Measurements from ENCODE around the gene ARL10.

Gene ARL10

DNA sequence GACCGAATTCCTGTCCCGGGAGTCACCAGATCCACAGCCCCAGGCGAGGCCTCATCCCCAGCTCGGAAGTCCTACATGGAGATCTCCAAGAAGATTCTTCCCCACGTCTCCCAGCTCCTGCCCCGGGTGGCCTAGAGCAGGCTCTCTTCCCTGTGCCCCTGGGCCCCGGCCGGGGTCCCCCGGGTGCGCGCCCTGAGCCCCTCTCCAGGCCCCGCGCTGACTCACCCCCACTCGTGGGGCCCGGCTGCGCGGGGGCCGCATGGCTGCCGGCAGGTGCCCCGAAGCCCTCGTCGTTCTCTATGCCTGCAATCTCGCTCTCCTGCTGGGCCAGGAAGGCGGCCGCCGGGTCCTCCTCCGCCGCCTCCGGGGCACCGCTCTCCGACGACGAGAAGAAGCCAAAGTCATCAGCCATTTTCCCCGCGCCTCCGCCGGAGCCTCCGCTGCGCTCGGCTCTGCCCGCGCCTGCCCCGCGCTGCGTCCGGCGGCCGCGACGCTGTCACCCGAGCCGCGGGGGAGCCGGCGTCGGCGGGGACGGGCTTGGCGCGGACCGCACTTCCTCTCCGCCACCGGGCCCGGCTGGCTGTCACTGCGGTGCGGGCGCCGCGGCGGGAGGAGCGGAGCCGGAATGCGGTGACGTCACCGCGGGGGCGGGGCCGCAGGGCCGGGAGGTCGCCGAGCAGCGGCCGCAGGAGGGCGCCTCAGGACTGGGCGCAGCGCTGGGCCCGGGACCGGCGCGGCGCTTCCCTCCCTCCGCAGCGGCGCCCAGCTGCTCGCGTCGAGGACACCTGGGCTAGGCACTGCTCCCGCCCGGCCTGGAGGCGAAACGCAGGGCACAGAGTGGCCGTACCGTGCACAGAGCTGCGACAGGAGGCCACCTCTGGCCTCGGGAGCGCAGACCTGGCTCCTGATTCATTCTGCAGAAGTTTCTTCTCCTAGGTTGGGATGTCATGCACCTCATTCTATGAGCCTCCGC lies 51.0 kb downstream of the ARL10 start, which contains the start of gene CLTB:
Gene CLTB, minus strand, starts transcription at position 588 of the 973 bp plus-strand sequence. Its CDS starts 176 bp downstream, at position 412.
- H3K4me3 Mint-ChIP-seq, result peak within 1 kb of the TSS; percentile 82 to 83
- no peaks in the 10 kb centered on the region for H3K27me3 Mint-ChIP-seq
- ATAC-seq (replicated peaks) (peak; percentile 89), DNase-seq (peak; percentile 73 to 78 (median 76))
- peak within 1 kb of the TSS; percentile 91 to 92 for H3K27ac Mint-ChIP-seq
- peaks cover 34 to 39% of the 10 kb centered on the region in 2 donors for H3K4me1 Mint-ChIP-seq (ENCODE audit: low read depth in 2 of 2)
- H3K36me3 Mint-ChIP-seq (ENCODE audit: insufficient read depth), result peaks cover 21% of the 10 kb centered on the region
- no peaks in the 10 kb centered on the region for H3K9me3 Mint-ChIP-seq

DNA sequence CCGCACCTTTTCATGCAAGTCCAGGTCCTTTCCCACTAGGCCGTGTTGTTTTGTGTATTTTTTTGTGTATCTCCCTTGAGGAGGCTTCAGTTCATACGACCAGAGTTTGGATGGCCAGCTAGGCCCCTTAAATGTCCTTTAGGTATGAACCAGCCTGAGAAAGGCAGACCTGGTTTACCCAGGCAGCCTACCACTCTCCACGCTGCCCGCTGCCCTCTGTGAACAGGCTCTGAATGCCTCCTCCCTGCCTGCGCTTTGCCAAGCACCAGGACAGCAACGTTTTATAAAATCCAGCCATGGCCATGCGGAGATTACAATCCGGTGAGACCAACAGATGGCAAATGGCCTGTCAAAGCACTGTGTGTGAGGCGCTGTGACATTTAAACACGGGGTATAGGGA lies 51.7 kb downstream of the ARL10 start:
- Mint-ChIP-seq H3K36me3 (ENCODE audit: insufficient read depth) (peaks cover 21% of the 10 kb centered on the region), H3K4me1 (ENCODE audit: low read depth in 2 of 2) (peaks cover 30 to 33% of the 10 kb centered on the region in 2 donors), H3K27me3 (no peaks in the 10 kb centered on the region), H3K27ac (peak overlapping the region; percentile 91 to 92), H3K9me3 (no peaks in the 10 kb centered on the region), H3K4me3 (peak overlapping the region; percentile 64 to 65)
- DNase-seq, result no peak
- ATAC-seq (replicated peaks), result no peak

DNA sequence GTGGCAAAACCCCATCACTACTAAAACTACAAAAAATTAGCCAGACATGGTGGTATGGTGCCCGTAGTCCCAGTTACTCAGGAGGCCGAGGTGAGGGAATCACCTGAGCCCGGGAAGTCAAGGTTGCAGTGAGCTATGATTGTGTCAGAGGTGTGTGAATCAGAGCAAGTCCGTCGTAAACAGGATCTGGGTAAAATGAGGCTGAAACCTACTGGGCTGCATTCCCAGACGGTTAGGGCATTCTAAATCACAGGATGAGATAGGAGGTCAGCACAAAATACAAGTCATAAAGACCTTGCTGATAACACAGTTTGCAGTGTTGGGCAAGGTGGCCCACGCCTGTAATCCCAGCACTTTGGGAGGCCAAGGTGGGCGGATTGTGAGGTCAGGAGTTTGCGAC lies 53.0 kb downstream of the ARL10 start:
- Mint-ChIP-seq H3K27ac (no peak overlapping the region), H3K9me3 (no peaks in the 10 kb centered on the region), H3K4me1 (ENCODE audit: low read depth in 2 of 2) (peaks cover 26 to 27% of the 10 kb centered on the region in 2 donors), H3K36me3 (ENCODE audit: insufficient read depth) (peaks cover 16% of the 10 kb centered on the region), H3K27me3 (peaks cover 3 to 12% of the 10 kb centered on the region in 2 donors), H3K4me3 (no peak overlapping the region)
- ATAC-seq (replicated peaks) (no peak), DNase-seq (no peak)

DNA sequence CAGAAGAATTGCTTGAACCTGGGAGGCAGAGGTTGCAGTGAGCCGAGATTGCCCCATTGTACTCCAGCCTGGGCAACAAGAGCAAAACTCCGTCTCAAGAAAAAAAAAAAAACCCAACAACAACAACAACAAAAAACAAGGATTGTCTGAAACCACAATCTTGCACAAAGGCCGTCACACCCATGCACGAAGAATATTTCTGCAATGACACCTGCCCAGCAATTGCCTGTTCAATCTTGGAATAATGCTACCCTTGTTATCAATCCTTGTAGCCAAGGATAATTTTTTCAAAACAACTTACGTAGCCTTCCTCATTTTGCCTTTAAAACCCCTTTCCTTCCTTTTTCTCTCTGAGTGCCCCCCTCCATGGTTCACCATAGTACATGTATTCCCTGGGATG lies 54.8 kb downstream of the ARL10 start:
- ATAC-seq (replicated peaks), result no peak
- peaks cover 8% of the 10 kb centered on the region for H3K36me3 Mint-ChIP-seq (ENCODE audit: insufficient read depth)
- DNase-seq, result no peak
- no peaks in the 10 kb centered on the region for H3K9me3 Mint-ChIP-seq
- H3K4me1 Mint-ChIP-seq (ENCODE audit: low read depth in 2 of 2), result peaks cover 12 to 13% of the 10 kb centered on the region in 2 donors
- H3K27ac Mint-ChIP-seq, result no peak overlapping the region
- H3K27me3 Mint-ChIP-seq, result peaks cover 6 to 16% of the 10 kb centered on the region in 2 donors
- no peak overlapping the region for H3K4me3 Mint-ChIP-seq

DNA sequence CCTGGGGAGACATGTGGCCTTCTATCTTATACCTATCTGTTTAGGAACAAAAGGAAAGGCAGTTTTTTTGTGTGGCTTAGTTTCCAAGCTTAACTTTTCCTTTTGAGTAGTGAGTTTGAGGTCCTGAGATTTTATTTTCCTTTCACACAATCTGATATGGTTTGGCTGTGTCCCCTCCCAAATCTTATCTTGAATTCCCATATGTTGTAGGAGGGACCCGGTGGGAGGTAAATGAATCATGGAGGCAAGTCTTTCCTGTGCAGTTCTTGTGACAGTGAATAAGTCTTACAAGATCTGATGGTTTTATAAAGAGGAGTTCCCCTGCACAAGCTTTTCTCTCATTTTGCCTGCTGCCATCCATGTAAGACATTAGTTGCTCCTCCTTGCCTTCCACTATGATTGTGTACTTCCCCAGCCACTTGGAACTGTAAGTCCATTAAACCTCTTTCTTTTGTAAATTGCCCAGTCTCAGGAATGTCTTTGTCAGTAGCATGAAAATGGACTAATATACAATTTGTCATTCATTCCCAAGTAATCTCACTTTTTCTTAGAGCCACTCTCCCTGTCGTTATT lies 55.8 kb downstream of the ARL10 start:
- no peaks in the 10 kb centered on the region for H3K36me3 Mint-ChIP-seq (ENCODE audit: insufficient read depth)
- H3K9me3 Mint-ChIP-seq, result no peaks in the 10 kb centered on the region
- no peak overlapping the region for H3K27ac Mint-ChIP-seq
- DNase-seq, result no peak
- no peak for ATAC-seq (replicated peaks)
- no peak overlapping the region for H3K4me3 Mint-ChIP-seq
- peaks cover 6 to 8% of the 10 kb centered on the region in 2 donors for H3K4me1 Mint-ChIP-seq (ENCODE audit: low read depth in 2 of 2)
- peaks cover 6 to 16% of the 10 kb centered on the region in 2 donors for H3K27me3 Mint-ChIP-seq

DNA sequence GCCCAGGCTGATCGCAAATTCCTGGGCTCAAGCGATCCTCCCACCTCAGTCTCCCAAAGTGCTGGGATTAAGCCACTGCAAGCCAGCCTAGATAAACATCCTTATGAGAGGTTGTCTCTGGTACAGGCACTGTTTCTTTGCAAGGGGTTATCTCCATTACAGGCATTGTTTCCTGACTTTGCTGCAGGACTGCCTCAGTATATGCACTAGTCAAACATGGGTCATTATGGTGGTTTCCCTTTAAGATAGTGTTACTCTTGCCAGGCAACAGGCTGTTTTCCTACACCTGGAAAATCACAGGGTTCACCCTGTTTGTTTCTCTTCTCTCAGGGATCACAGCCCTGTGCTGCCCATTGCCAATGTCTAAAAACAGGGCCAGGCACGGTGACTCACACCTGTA lies 58.9 kb downstream of the ARL10 start:
- peaks cover 6 to 16% of the 10 kb centered on the region in 2 donors for H3K27me3 Mint-ChIP-seq
- DNase-seq (no peak), ATAC-seq (replicated peaks) (no peak)
- no peak overlapping the region for H3K4me3 Mint-ChIP-seq
- no peaks in the 10 kb centered on the region for H3K36me3 Mint-ChIP-seq (ENCODE audit: insufficient read depth)
- no peak overlapping the region for H3K27ac Mint-ChIP-seq
- H3K4me1 Mint-ChIP-seq (ENCODE audit: low read depth in 2 of 2), result no peaks in the 10 kb centered on the region
- H3K9me3 Mint-ChIP-seq, result no peaks in the 10 kb centered on the region

DNA sequence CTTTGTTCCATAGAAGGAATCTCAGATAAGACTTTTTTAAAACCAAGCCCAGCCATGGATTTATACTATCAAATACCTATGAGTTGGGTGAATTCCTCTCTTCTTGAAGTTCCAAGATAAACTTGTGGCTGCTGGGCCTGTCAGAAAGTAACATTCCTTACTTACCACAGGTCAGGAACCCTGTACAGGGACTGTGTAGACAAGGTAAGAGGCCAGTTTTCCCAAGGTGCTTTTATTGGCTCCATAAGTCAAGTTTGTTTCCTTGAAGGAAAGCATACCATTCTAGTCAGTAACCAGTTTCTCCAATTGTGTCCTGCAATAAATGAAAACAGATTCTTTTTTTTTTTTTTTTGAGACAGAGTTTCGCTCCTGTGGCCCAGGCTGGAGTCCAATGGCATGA lies 59.9 kb downstream of the ARL10 start:
- no peak overlapping the region for H3K27ac Mint-ChIP-seq
- no peaks in the 10 kb centered on the region for H3K4me1 Mint-ChIP-seq (ENCODE audit: low read depth in 2 of 2)
- H3K36me3 Mint-ChIP-seq (ENCODE audit: insufficient read depth), result no peaks in the 10 kb centered on the region
- DNase-seq (no peak), ATAC-seq (replicated peaks) (no peak)
- peaks cover 6 to 16% of the 10 kb centered on the region in 2 donors for H3K27me3 Mint-ChIP-seq
- no peak overlapping the region for H3K4me3 Mint-ChIP-seq
- no peaks in the 10 kb centered on the region for H3K9me3 Mint-ChIP-seq

DNA sequence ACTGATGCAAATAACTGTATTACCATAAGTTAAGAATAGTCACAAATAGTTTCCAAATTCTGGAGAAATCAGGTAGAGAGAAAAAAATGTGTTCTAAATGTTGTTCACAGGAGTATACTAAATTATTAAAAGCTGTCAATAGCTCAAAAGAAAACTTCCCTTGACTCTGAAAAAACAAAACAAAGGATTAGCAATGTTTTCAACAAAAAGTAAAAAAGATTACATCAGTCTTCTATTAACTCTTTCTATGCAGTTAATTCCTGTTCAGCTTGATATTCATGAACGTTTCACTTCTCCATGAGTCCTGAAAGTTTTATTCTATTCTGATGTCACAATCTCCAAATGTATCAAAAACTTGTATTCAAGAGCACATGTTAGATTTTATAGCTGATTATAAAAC lies 60.5 kb downstream of the ARL10 start:
- Mint-ChIP-seq H3K4me1 (ENCODE audit: low read depth in 2 of 2) (peaks cover 0 to 6% of the 10 kb centered on the region in 2 donors), H3K27ac (no peak overlapping the region), H3K27me3 (peaks cover 6 to 16% of the 10 kb centered on the region in 2 donors), H3K9me3 (no peaks in the 10 kb centered on the region), H3K36me3 (ENCODE audit: insufficient read depth) (no peaks in the 10 kb centered on the region), H3K4me3 (no peak overlapping the region)
- ATAC-seq (replicated peaks) (no peak), DNase-seq (no peak)

DNA sequence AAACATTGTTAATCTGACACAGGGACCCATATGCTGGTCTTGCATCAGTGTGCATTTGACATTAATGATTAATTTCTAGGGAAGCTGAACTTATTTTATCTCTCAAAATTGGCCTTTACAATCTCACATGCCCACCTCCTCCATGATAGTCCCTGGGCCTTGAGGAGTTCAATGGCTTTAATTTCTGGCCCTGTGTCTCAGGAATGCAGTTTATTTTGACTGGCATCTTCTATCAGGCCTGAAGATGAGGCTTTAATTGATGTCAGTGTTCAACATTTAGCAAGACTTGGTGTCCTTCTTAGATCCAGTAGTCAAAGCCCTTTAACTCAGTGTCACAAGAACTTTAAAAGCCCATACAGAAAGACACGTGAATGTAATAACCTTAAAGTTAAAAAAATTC lies 61.6 kb downstream of the ARL10 start:
- H3K27ac Mint-ChIP-seq, result no peak overlapping the region
- H3K4me1 Mint-ChIP-seq (ENCODE audit: low read depth in 2 of 2), result peaks cover 0 to 6% of the 10 kb centered on the region in 2 donors
- no peaks in the 10 kb centered on the region for H3K9me3 Mint-ChIP-seq
- peaks cover 6 to 18% of the 10 kb centered on the region in 2 donors for H3K27me3 Mint-ChIP-seq
- ATAC-seq (replicated peaks), result no peak
- no peak for DNase-seq
- H3K4me3 Mint-ChIP-seq, result no peak overlapping the region
- no peaks in the 10 kb centered on the region for H3K36me3 Mint-ChIP-seq (ENCODE audit: insufficient read depth)

DNA sequence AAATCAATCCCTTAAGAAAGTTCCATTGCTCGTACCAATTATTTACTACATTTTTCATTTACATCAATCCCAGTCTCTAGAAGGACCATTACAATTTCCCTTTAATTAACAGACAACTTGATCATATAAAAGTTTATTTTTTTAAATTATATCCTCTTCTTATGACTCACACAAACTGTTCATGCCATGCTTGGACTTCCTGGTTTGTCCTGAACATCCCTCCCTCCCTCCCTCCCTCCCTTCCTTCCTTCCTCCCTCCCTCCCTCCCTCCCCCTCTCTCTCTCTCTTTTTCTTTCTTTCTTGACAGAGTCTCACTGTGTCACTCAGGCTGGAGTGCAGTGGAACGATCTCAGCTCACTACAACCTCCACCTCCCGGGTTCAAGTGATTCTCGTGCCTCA lies 62.7 kb downstream of the ARL10 start:
- H3K4me3 Mint-ChIP-seq, result no peak overlapping the region
- no peaks in the 10 kb centered on the region for H3K36me3 Mint-ChIP-seq (ENCODE audit: insufficient read depth)
- ATAC-seq (replicated peaks) (no peak), DNase-seq (no peak)
- no peaks in the 10 kb centered on the region for H3K9me3 Mint-ChIP-seq
- H3K27ac Mint-ChIP-seq, result no peak overlapping the region
- peaks cover 12 to 18% of the 10 kb centered on the region in 2 donors for H3K27me3 Mint-ChIP-seq
- H3K4me1 Mint-ChIP-seq (ENCODE audit: low read depth in 2 of 2), result peaks cover 0 to 6% of the 10 kb centered on the region in 2 donors

DNA sequence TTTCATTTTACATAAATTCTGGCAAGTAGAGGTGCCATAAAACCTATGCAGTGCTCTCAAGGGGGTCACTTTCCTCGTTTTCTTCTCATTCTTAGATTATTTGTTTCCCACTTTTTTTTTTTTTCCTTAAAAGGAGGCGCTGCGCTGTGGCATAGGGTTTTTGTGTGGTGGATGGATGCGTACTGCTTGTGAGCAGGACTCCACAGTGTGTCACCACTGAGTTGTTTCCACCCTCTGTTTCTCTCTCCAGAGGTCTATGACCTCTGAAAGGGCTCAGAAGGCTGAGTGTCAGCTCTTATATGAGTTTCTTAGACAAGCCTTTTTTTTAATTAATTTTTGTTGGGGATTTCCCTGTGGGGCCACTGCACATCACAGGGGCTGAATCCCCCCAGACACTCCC lies 64.7 kb downstream of the ARL10 start:
- Mint-ChIP-seq H3K27ac (no peak overlapping the region), H3K4me3 (no peak overlapping the region), H3K27me3 (peaks cover 6 to 10% of the 10 kb centered on the region in 2 donors), H3K4me1 (ENCODE audit: low read depth in 2 of 2) (peaks cover 0 to 6% of the 10 kb centered on the region in 2 donors), H3K9me3 (no peaks in the 10 kb centered on the region), H3K36me3 (ENCODE audit: insufficient read depth) (no peaks in the 10 kb centered on the region)
- ATAC-seq (replicated peaks) (no peak), DNase-seq (no peak)

All from effector memory CD8-positive, alpha-beta T cell (primary cell).